ENCODE results near the gene VASN.

DNA sequence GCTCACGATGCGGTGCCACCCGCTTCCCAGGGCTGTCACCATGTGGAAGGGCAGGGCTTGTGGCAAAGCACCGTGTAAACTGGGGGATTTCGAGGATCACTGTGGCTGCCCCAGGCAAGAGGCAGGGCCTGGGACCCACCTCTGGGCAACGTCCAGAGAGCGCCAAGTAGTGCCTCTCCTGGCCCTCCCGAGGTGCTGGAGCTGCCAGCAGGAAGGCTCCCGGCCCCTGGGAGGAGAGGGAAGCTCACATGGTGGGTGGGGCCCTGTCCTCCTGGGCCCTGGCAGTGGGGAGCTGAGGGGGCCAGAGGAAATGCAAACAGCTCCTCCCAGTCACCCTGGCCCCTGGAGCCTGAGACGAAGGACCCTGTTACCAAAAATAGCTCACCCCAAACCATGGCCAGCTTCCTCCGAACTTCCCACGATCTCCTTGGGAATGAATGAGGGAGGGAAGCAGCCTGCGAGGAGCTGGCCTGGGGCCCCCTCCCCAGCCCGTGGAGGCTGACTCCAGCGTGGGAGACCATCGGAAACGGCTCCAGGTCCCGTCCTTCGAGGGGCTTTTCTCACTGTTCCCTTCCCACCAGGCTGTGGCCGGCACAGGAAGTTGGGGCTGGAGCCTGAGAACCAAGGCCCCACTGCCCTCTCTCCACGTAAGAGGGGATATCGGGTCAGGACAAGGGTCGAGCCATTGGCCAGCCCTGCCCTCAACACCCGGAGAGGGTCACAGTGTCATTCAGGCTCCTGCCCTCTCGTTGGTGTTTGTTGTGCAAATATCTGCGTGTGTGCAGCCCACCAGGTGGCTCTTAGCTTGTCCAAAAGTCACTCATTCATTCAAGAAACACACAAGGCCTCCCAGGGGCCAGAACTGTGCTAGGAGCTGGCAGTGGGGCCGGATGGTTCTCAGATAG lies 17.7 kb downstream of the VASN start:
- no peak for TF ChIP-seq ZNF3 (CRISPR knock-in tag; IDR thresholded peaks at IDR 0.05)
- no peak for TF ChIP-seq UBTF (IDR thresholded peaks at IDR 0.05; ENCODE audit: borderline replicate concordance in 1 of 2, low read depth in 2 of 2, low read length in 2 of 2)
- TF ChIP-seq TCF3 (CRISPR knock-in tag; IDR thresholded peaks at IDR 0.05): no peak
- TF ChIP-seq CAMTA2 (CRISPR knock-in tag; conservative IDR thresholded peaks at IDR 0.05): no peak
- no peak for TF ChIP-seq CTCF (IDR thresholded peaks at IDR 0.05 in 2 of 3, conservative IDR thresholded peaks at IDR 0.05 in 1 of 3; ENCODE audit: insufficient read depth in 2 of 3, low read depth in 1 of 3, low read length in 3 of 3)
- TF ChIP-seq EZH2 (IDR thresholded peaks at IDR 0.05; ENCODE audit: borderline replicate concordance, low read depth, low read length): no peak
- TF ChIP-seq GATAD2A (IDR thresholded peaks at IDR 0.05): no peak

All from K562 (cell line).